Right lobe of liver (tissue), 6 donors: ENCODE results near the gene CYB5D1. TPM values are rescaled to one million over a fixed set of nuclear protein-coding genes. Genes with fewer than 3 reads are reported as not detected.
"Not testable (repeated sequence)": the region's sequence is repeated elsewhere in the genome, so short reads cannot be mapped to it uniquely, and the experiment has no call there.

Experiments used
- ATAC-seq, 4 donors: fragments of 200-7000 bp; cut with Tn5 transposase; one replicate each; pipeline ENCODE4 v1.9.1; 2020; ENCODE audit warnings: mild to moderate bottlenecking in 4 of 4, moderate library complexity in 4 of 4
- DNase-seq, 3 donors: peaks; one replicate each; pipeline ENCODE4 v3.0.0-alpha.2; 2020
- H3K27ac ChIP-seq, 3 donors: fragments of 200-600 bp; one replicate each; pipeline ENCODE4 v1.8.0; 2022
- H3K27me3 ChIP-seq, 2 donors: fragments of 200-600 bp; one replicate each; pipeline ENCODE4 v1.8.0; 2022
- H3K36me3 ChIP-seq, 4 donors: fragments of 200-600 bp; sonication (generic) in 1 of 4; one replicate each; pipeline versions ENCODE4 v1.5.1 to v1.8.0; 2017 to 2022; ENCODE audit warnings: control low read depth in 1 of 4
- H3K4me1 ChIP-seq, 4 donors: fragments of 200-600 bp; sonication (generic) in 1 of 4; one replicate each; pipeline versions ENCODE4 v1.5.1 to v1.8.0; 2017 to 2022; ENCODE audit warnings: control low read depth in 1 of 4
- H3K4me3 ChIP-seq, 3 donors: fragments of 200-600 bp; one replicate each; pipeline ENCODE4 v1.8.0; 2022
- H3K9me3 ChIP-seq, 4 donors: fragments of 200-600 bp; sonication (generic) in 1 of 4; one replicate each; pipeline versions ENCODE4 v1.5.1 to v1.8.0; 2017 to 2022; ENCODE audit warnings: control low read depth in 1 of 4
- POLR2A ChIP-seq: fragments of 450-650 bp; IDR thresholded peaks from one replicate; pipeline ENCODE4 v1.6.1; 2017; ENCODE audit warnings: antibody characterized with exemption, mild to moderate bottlenecking
- WGBS: methylation state at CpG from one replicate; pipeline ENCODE4 v1.1.6; 2018; ENCODE audit warnings: low coverage, low lambda C conversion rate; ENCODE audit not compliant: insufficient coverage; ENCODE audit errors: missing lambda C conversion rate; 5-methylcytosine and 5-hydroxymethylcytosine counted together
- intact Hi-C, 2 donors: fragments of 100-400 bp; cut with DNase I; formaldehyde crosslinking; loops; one replicate each; pipeline versions ENCODE4 v1.11.2 to v1.14.1; 2022
- total RNA-seq, 6 experiments: library from RNA; depleted of rRNA in 2 of 6; stranded (reverse); fragments of >200 nt in 2 of 6; fragmentation: NEBNext Ultra II Directional in 3 of 6; extraction: Animal tissue kit (Norgen Biotek cat#: 25700) in 3 of 6; gene quantifications; one replicate each; pipeline versions ENCODE4 v1.1.0 to v1.2.4, GENCODE V29; 2016 to 2023
- TF ChIP-seq, protein P1 (sequence below), 4 donors: fragments of 200-600 bp in 3 of 4; fragments of 450-650 bp in 1 of 4; IDR thresholded peaks; one replicate each; pipeline versions ENCODE4 v1.5.1 to v1.8.0; 2016 to 2022; ENCODE audit warnings: antibody characterized with exemption in 4 of 4, mild to moderate bottlenecking in 2 of 4
- donor health status: DM: no; HTN: yes; CAD: no.
- donor health status: DM: no; HTN: no; CAD: no.
- donor health status: DM: no; HTN: no; CAD: no.
- donor health status: DM: no; HTN: yes; CAD: no.
- donor health status: DM: no; HTN: yes; CAD: no.

Gene CYB5D1
- total RNA-seq, 6 experiments from 2014 or later: 6.0 to 11.7 (median 7.4) TPM

DNA sequence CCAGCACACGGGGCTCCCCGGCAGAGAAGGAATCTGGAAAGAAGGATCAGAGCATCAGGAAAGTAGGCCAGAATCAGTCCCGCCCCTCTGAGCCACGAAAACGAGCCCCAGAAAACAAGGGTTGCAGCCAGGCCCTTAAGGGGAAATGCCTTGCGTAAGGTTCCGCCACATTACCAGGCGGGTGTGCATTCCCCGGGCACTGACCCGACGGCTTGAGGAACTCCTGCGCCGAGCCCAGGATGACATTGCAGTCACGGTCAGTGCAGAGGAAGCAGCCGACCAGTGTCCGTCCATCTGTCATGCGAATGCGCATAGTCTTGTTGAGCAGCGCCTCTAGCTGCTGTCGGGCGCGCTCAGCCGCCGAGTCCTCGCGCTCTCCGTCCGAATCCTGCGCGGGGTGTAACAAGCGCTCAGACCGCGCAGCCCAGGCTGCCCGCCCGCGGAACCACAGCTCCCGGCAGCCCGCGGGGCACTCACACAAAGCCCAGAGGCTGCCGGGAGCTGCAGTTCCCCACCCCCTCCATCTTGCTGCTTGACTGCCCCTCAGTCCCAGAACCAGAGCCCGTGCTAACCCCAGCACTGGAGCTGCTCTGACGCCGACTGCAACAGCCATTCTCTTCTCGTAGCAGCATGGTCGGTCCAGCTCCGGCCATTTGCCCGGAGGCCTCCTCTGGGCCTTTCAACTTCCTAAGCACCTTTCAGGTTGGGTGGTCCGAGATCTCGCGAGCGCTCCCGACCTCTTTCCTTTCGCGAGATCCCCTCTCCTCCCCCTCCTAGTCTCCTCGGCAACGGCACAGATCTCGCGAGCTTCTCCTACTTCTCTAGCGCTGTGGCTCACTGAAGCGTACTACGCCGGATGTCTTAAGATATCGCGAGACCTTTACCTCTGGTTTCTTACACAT lies 741 bp upstream of the CYB5D1 start, which contains the start of gene NAA38:
NAA38 (minus strand) TSS at position 749 of the 902 bp plus-strand sequence; CDS start at position 653, 96 bp downstream.
- Histone ChIP-seq H3K9me3 (no peaks in the 10 kb centered on the region), H3K27me3 (no peaks in the 10 kb centered on the region), H3K27ac (peak within 1 kb of the TSS; percentile 73 to 84 (median 84)), H3K36me3 (peaks cover 0 to 20% (median 7%) of the 10 kb centered on the region in 4 donors), H3K4me1 (peaks cover 0 to 22% (median 7%) of the 10 kb centered on the region in 4 donors), H3K4me3 (peak within 1 kb of the TSS; percentile 72 to 97 (median 86))
- intact Hi-C loops: no loop called here
- TF ChIP-seq POLR2A: peak; percentile 70
- TF ChIP-seq, protein P1, sequence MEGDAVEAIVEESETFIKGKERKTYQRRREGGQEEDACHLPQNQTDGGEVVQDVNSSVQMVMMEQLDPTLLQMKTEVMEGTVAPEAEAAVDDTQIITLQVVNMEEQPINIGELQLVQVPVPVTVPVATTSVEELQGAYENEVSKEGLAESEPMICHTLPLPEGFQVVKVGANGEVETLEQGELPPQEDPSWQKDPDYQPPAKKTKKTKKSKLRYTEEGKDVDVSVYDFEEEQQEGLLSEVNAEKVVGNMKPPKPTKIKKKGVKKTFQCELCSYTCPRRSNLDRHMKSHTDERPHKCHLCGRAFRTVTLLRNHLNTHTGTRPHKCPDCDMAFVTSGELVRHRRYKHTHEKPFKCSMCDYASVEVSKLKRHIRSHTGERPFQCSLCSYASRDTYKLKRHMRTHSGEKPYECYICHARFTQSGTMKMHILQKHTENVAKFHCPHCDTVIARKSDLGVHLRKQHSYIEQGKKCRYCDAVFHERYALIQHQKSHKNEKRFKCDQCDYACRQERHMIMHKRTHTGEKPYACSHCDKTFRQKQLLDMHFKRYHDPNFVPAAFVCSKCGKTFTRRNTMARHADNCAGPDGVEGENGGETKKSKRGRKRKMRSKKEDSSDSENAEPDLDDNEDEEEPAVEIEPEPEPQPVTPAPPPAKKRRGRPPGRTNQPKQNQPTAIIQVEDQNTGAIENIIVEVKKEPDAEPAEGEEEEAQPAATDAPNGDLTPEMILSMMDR (IDR thresholded peaks at IDR 0.05): peak; percentile 30 to 54 (median 44)
- ATAC-seq (peak; percentile 82 to 87 (median 86)), DNase-seq (peak; percentile 96 to 98 (median 97))
- under 1% methylated on average over 32 of the region's 64 CpGs for WGBS

DNA sequence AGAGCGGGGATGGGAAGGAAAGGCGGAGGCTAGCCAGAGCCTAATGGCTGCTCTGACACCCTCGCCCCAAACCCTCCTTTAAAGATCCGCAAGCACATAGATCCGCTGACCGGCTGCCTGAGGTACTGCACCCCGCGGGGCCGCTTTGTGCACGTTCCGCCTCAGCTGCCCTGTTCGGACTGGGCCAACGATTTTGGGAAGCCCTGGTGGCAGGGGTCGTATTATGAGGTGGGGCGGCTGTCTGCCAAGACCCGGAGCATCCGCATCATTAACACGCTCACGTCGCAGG lies 663 bp downstream of the CYB5D1 start:
- 2% methylated on average over 11 of the region's 20 CpGs for WGBS
- Histone ChIP-seq H3K9me3 (no peaks in the 10 kb centered on the region), H3K27me3 (no peaks in the 10 kb centered on the region), H3K4me1 (peaks cover 0 to 28% (median 11%) of the 10 kb centered on the region in 4 donors), H3K27ac (peak overlapping the region; percentile 73 to 84 (median 84)), H3K36me3 (peaks cover 0 to 6% (median 2%) of the 10 kb centered on the region in 4 donors), H3K4me3 (peak overlapping the region; percentile 72 to 97 (median 86))
- intact Hi-C loops: no loop called here
- TF ChIP-seq, protein P1 (IDR thresholded peaks at IDR 0.05): peak; percentile 36 to 50 (median 46)
- no peak for TF ChIP-seq POLR2A
- ATAC-seq: peak; percentile 5 to 17 (median 12)
- DNase-seq: peak; percentile 55 to 69 (median 66)

DNA sequence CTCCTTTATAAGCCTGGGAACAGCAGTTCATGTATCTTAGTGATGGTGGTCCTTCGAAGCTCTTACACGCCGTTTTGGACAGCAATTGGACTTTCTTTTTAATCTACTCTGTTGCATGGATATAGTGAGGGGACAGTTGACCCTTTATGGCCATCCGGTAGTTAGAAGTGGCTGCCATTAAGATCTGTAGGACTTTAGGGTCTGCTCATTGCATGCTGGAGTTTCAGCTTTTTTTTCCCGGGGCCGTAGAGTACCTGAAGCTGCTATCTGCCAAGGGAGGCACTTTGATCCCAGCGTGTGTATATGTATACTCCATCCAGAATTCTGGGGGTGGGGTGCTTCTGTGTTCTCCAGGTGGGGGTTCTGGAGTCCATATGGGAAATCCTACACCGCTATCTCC lies 1.2 kb downstream of the CYB5D1 start:
- TF ChIP-seq, protein P1 (IDR thresholded peaks at IDR 0.05): no peak
- TF ChIP-seq POLR2A: no peak
- DNase-seq (no peak), ATAC-seq (no peak)
- WGBS: 75% methylated on average over 7 of the region's 8 CpGs
- peak overlapping the region in 1 of 3 donors; percentile 84 for H3K27ac ChIP-seq
- H3K4me1 ChIP-seq: peaks cover 0 to 28% (median 11%) of the 10 kb centered on the region in 4 donors
- H3K27me3 ChIP-seq: no peaks in the 10 kb centered on the region
- H3K36me3 ChIP-seq: peaks cover 0 to under 1% (median under 1%) of the 10 kb centered on the region in 4 donors
- intact Hi-C loops: no loop called here
- no peaks in the 10 kb centered on the region for H3K9me3 ChIP-seq
- peak overlapping the region in 2 of 3 donors; percentile 86 to 97 for H3K4me3 ChIP-seq

DNA sequence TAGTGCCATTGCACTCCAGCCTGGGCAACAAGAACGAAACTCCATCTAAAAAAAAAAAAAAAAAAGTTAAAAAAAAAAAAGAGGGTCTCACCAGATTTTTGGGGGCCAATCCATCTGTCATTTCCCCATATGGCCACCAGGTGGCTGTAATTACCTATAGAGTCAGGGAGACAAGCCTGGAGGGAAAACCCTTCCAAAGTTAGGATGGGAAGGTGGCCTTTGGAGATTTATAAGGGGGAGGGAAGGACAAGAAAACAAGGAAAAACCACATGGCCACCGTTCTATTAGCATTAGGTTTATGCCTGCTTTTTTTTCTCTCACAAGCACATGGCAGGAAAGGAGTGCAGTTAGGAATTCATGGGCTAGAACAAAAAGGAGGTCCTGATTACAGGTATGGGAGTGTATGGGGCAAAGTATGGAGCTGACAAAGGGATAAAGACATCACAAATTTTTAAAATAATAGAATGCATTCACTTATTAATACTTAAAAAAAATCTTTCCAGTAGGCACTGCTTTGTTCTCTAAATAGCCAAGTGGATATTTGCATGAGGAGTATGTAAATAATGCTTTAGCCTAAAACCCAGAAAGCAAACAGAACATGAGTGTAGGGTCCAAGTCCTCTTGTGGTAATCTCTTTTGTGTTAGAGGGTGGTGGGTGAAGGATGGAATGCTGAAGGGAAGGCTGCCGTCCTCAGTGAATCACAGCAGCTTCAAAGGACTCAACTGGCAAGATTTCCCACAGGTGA lies 5.1 kb downstream of the CYB5D1 start:
- Histone ChIP-seq H3K27ac (no peak overlapping the region), H3K27me3 (no peaks in the 10 kb centered on the region), H3K4me3 (no peak overlapping the region), H3K36me3 (no peaks in the 10 kb centered on the region), H3K9me3 (no peaks in the 10 kb centered on the region), H3K4me1 (peaks cover 0 to 15% (median 7%) of the 10 kb centered on the region in 4 donors)
- no peak for TF ChIP-seq POLR2A
- TF ChIP-seq, protein P1 (IDR thresholded peaks at IDR 0.05): peak; percentile 65 to 83 (median 81)
- DNase-seq (no peak), ATAC-seq (peak in 2 of 4 donors; percentile 16 to 25)
- intact Hi-C loops: loop anchor here in 1 of 2 donors (5.0 kb wide), 1 partner anchor 34 kb away; no protein-coding TSS in a partner anchor
- 16% methylated on average over 3 of the region's 3 CpGs for WGBS

DNA sequence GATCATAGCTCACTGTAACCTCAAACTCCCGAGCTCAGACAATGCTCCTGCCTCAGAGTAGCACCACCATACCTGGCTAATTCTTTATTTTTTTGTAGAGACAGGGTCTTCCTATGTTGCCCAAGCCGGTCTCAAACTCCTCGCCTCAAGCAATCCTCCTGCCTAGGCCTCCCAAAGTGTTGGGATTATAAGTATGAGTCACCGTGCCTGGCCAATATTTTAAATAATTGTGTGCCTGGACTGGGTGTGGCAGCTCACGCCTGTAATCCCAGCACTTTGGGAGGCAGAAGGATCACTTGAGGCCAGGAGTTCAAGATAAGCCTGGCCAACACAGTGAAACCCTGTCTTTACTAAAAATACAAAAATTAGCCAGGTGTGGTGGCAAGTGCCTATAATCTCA lies 6.6 kb downstream of the CYB5D1 start:
- H3K27me3 ChIP-seq, H3K4me3 ChIP-seq, DNase-seq, H3K36me3 ChIP-seq, H3K9me3 ChIP-seq, ATAC-seq, H3K27ac ChIP-seq, H3K4me1 ChIP-seq: not testable (repeated sequence)
- WGBS: 88% methylated on average over 1 of the region's 5 CpGs
- intact Hi-C loops: loop anchor here in 1 of 2 donors (5.0 kb wide), 1 partner anchor 33 kb away; no protein-coding TSS in a partner anchor
